ENCODE data around the gene EXD3. TPM values are rescaled to one million over a fixed set of nuclear protein-coding genes. Genes with fewer than 3 reads are reported as not detected.

The EXD3 gene
- total and polyA plus RNA-seq, 9 of the 15 experiments (the other 6 are each of a cell fraction or from before 2014, with no cell fraction given), result 0.29 to 12.5 (median 3.9) TPM

DNA sequence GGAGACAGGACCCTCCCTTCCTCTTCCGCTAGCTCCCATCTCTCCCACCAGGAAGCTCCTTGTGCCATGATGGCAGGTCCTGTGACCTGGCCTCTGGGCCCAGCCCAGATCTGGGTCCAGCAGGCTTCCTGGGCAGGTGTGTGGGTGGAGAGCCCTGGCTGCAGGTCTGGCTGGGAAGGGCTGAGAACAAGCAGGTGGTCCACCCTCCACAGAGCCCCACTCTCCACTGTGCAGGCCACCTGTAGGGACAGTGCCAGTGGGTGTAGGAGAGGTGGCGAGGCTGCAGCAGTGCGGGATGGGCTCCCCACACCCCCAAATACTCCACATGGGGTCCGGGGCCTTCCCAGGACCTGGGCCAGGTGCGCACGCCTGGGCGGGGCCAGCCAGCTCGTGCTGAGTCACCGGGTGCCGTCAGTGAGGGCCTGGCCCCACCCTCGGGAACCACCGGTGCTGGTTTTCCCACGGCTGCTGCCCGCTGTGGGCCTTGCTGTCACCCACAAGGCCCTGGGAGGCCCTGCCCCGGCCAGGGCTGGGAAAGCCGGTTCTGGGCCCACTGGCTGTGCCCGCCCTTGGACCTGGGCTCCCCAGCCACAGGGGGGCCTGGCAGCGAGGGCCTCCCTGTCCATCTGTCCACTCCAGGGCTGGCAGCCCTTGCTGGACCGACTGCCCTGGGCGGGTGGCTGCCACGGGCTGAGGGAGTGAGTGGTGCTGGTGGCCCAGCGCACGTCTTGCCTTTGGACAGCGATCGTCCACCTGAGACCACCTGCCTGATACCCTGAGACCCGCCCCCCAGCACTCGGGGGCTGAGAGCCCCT is 111.6 kb downstream of the EXD3 start (continued):
- TF ChIP-seq CBX8 (IDR thresholded peaks at IDR 0.05; ENCODE audit: borderline replicate concordance, extremely low read depth, low read depth, low read length, poor library complexity, severe bottlenecking), result no peak
- peak; percentile 48 for TF ChIP-seq HMGN3 (IDR thresholded peaks at IDR 0.05; ENCODE audit: borderline replicate concordance, extremely low read depth, insufficient read length, low read depth, low read length)
- no peak for TF ChIP-seq SNRNP70 (optimal IDR thresholded peaks at IDR 0.05; ENCODE audit: low read depth, low read length)
- TF ChIP-seq DMBX1 (CRISPR knock-in tag; IDR thresholded peaks at IDR 0.05; ENCODE audit: borderline replicate concordance), result no peak
- TF ChIP-seq MYC (IDR thresholded peaks at IDR 0.05; ENCODE audit: low read depth, low read length), result no peak
- TF ChIP-seq MYC (CRISPR knock-in tag; IDR thresholded peaks at IDR 0.05; ENCODE audit: borderline replicate concordance, low read depth), result no peak
- TF ChIP-seq, protein P1, sequence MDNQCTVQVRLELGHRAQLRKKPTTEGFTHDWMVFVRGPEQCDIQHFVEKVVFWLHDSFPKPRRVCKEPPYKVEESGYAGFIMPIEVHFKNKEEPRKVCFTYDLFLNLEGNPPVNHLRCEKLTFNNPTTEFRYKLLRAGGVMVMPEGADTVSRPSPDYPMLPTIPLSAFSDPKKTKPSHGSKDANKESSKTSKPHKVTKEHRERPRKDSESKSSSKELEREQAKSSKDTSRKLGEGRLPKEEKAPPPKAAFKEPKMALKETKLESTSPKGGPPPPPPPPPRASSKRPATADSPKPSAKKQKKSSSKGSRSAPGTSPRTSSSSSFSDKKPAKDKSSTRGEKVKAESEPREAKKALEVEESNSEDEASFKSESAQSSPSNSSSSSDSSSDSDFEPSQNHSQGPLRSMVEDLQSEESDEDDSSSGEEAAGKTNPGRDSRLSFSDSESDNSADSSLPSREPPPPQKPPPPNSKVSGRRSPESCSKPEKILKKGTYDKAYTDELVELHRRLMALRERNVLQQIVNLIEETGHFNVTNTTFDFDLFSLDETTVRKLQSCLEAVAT (IDR thresholded peaks at IDR 0.05), result no peak
- TF ChIP-seq, protein P2, sequence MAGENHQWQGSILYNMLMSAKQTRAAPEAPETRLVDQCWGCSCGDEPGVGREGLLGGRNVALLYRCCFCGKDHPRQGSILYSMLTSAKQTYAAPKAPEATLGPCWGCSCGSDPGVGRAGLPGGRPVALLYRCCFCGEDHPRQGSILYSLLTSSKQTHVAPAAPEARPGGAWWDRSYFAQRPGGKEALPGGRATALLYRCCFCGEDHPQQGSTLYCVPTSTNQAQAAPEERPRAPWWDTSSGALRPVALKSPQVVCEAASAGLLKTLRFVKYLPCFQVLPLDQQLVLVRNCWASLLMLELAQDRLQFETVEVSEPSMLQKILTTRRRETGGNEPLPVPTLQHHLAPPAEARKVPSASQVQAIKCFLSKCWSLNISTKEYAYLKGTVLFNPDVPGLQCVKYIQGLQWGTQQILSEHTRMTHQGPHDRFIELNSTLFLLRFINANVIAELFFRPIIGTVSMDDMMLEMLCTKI (IDR thresholded peaks at IDR 0.05; ENCODE audit: partially characterized antibody), result no peak
- TF ChIP-seq ZNF507 (tag; conservative IDR thresholded peaks at IDR 0.05), result no peak
- no peak for TF ChIP-seq HDAC6 (IDR thresholded peaks at IDR 0.05; ENCODE audit: low read depth, low read length)
- TF ChIP-seq SMAD2 (IDR thresholded peaks at IDR 0.05; ENCODE audit: low read depth, low read length), result no peak
- no peak for TF ChIP-seq ZNF12 (CRISPR knock-in tag; IDR thresholded peaks at IDR 0.05)
- TF ChIP-seq ZC3H4 (CRISPR knock-in tag; IDR thresholded peaks at IDR 0.05; ENCODE audit: borderline replicate concordance), result no peak; the same call in 1 of the 2 replicates
- TF ChIP-seq NR3C1 (CRISPR knock-in tag; IDR thresholded peaks at IDR 0.05), result no peak
- no peak for TF ChIP-seq HMG20A (CRISPR knock-in tag; conservative IDR thresholded peaks at IDR 0.05)
- no peak for TF ChIP-seq EHMT2 (IDR thresholded peaks at IDR 0.05)
- peak; percentile 53; the same call in 1 of the 2 replicates for TF ChIP-seq ZNF316 (IDR thresholded peaks at IDR 0.05)
- no peak for TF ChIP-seq MEF2D (tag; conservative IDR thresholded peaks at IDR 0.05; ENCODE audit: low read depth)
- no peak for TF ChIP-seq ZNF57 (CRISPR knock-in tag; IDR thresholded peaks at IDR 0.05)
- peak; percentile 49; the same call in 1 of the 2 replicates for TF ChIP-seq ZEB2 (IDR thresholded peaks at IDR 0.05)
- no peak for TF ChIP-seq MTA1 (IDR thresholded peaks at IDR 0.05; ENCODE audit: borderline replicate concordance)
- no peak for TF ChIP-seq ZSCAN29 (IDR thresholded peaks at IDR 0.05)
- TF ChIP-seq, protein P3, sequence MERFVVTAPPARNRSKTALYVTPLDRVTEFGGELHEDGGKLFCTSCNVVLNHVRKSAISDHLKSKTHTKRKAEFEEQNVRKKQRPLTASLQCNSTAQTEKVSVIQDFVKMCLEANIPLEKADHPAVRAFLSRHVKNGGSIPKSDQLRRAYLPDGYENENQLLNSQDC (CRISPR knock-in tag; IDR thresholded peaks at IDR 0.05), result no peak
- TF ChIP-seq, protein P4, sequence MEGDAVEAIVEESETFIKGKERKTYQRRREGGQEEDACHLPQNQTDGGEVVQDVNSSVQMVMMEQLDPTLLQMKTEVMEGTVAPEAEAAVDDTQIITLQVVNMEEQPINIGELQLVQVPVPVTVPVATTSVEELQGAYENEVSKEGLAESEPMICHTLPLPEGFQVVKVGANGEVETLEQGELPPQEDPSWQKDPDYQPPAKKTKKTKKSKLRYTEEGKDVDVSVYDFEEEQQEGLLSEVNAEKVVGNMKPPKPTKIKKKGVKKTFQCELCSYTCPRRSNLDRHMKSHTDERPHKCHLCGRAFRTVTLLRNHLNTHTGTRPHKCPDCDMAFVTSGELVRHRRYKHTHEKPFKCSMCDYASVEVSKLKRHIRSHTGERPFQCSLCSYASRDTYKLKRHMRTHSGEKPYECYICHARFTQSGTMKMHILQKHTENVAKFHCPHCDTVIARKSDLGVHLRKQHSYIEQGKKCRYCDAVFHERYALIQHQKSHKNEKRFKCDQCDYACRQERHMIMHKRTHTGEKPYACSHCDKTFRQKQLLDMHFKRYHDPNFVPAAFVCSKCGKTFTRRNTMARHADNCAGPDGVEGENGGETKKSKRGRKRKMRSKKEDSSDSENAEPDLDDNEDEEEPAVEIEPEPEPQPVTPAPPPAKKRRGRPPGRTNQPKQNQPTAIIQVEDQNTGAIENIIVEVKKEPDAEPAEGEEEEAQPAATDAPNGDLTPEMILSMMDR (IDR thresholded peaks at IDR 0.05 in 2 of 3, conservative IDR thresholded peaks at IDR 0.05 in 1 of 3; ENCODE audit: insufficient read depth in 2 of 3, low read depth in 1 of 3, low read length in 3 of 3), result no peak
- TF ChIP-seq E2F3 (CRISPR knock-in tag; IDR thresholded peaks at IDR 0.05), result no peak
